Dedifferentiated amniotic fluid mesenchymal stem cell (primary cell): ENCODE measurements around the gene UBR2.
A peak's percentile ranks its signal among the peaks of the same experiment; 100 is the strongest.
"Not testable (repeated sequence)": the region's sequence is repeated elsewhere in the genome, so short reads cannot be mapped to it uniquely, and the experiment has no call there.

ENCODE experiments used
- DNase-seq: peaks from one replicate; pipeline ENCODE4 v3.0.0-alpha.2; 2016; ENCODE audit errors: extremely low spot score

UBR2 gene

GRCh38 chr6:42692137-42692911, 128.5 kb downstream of the UBR2 start:
- DNase-seq = no peak

DNA sequence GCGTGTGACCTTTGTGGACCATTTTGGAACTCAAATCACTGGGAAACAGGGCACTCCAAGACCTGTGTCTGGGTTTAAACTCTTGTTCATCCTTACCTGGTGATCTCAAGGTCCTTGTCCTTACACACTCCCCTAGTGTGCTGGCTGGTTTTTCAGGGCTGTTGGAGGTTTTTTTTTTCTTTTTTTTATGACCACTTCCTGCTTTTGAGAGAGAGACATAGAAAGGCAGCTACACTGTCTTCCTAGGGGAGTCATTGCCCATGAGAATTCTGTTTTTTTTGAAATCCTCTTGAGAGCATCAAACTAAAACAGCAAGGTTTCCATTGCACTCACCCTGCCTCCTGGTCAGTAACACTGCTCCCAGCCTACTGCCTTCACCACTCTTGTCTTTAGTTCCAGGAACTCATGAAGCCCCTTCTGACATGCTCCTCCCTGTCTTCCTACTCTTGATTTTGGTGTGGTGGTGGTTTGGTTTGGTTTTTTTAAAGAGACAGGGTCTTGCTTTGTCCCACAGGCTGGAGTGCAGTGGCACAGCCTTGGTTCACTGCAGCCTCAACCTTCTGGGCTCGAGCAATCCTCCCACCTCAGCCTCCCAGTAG, 130.0 kb downstream of the UBR2 start:
- no peak for DNase-seq

DNA sequence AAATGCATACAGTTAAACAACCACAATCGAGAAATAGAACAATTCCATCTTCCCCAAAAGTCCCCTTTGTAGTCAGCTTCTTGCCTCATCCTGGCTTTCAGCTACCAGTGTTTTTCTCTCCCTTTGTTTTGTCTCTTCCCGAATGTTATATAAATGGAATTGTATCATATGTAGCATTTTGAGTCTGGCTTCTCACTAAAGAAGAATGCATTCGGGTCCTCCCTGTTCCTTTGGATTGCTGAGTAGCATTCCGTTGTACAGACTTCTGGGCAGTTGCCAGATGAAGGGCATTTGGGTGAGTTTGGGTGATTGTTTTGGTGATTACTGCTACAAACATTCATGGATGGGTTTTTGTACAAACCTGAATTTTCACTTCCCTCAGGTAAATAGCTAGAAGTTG, 130.8 kb downstream of the UBR2 start:
- DNase-seq = peak; percentile 89

DNA sequence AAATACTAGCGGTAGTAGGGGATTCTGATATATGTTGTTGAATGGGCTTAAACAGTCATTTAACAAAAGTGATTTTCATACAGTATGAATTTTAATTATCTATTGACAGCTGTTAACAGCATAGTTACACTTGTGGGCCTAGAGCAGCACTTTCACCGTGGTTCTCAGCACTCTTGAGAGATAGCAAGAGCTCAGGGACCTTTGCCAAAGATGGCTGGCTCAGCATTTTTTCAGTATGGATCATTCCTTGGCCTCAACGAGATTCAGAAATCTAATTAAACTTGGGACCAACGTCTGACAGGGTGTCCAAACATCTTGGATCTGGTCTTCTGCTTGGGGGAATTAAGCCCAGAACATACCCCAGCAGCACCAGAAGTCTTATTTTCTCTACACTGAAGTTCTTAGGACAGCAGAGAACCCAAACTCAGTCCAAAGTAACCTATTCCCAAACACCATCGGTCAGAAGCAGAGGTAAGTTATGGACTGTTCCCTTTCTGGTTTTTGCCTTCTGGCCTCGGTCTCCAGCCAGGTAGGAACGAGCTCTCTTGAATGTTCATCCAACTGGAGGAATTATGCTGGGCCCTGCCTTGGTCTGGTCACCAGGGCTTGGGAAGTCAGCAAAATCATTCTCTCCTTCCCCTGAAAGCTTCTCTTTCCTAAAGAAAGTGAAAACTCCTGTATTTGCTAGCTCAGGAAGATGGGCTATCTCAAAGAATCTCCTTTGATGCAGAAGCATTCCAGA, 132.9 kb downstream of the UBR2 start:
- DNase-seq = peak; percentile 63

- DNase-seq = no peak
Observed at GRCh38 chr6:42697268-42697655, 133.4 kb downstream of the UBR2 start.

- no peak for DNase-seq
Observed at GRCh38 chr6:42698217-42698616, 134.4 kb downstream of the UBR2 start.

DNA sequence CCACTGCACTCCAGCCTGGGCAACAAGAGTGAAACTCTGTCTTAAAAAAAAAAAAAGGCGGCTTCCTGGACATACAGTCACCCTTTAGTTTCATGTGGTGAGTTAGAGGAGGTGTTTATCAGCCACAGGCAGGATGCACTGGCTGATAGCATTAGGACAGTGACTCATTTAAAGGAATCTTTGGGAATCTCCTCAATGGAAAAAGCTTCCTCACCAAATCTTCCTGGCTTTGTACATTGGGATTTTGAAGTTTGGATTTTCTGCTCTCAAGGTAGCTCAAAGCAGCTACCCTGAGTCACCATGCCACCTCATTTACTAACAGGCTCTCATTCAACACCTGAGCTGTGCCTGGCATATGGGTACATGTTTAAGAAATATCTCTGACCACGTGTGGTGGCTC, 138.4 kb downstream of the UBR2 start:
- DNase-seq = no peak

- not testable (repeated sequence) for DNase-seq
Observed at GRCh38 chr6:42702786-42703185, 139.0 kb downstream of the UBR2 start.

- peak; percentile 38 for DNase-seq
Observed at GRCh38 chr6:42704251-42704936, 140.6 kb downstream of the UBR2 start.

- DNase-seq = no peak
Observed at GRCh38 chr6:42704937-42705374, 141.1 kb downstream of the UBR2 start.

GRCh38 chr6:42707595-42707994, 143.8 kb downstream of the UBR2 start:
- no peak for DNase-seq

DNA sequence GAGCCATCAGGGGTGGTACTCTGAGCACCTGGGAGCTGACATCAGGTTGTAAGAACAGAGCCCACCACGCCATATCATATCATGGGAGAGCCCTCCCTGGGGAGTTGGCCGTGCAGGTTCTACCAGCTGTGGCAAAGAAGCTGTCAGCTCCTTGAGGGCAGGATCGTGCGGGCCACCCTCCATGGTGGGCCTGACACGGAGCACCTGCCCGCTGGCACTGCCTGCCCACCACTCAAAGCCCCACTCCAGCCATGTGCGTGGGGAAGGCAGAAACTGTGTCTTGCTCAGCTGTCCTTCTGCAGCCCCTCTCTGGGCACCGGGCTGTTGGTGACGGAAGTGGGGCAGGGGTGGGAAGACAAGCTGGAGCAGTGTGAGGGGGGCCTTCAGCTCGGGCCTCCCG, 144.3 kb downstream of the UBR2 start:
- no peak for DNase-seq

DNA sequence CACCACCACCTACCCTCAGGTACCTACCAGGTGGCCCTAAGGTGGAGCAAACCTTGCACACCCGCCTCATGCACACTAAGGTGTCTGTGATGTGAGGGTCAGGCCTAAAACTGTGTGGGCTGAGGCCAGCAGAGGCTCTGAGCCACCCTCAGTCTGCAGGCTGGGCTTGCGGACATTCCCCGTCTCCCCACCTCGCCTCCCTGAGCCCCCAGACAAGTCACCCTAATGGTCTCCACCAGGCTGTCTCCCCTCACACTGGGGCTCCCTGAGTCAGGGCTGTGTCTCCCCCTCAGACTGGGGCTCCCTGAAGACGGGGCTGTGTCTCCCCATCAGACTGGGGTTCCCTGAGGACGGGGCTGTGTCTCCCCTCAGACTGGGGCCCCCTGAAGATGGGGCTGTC, 146.0 kb downstream of the UBR2 start:
- no peak for DNase-seq

DNA sequence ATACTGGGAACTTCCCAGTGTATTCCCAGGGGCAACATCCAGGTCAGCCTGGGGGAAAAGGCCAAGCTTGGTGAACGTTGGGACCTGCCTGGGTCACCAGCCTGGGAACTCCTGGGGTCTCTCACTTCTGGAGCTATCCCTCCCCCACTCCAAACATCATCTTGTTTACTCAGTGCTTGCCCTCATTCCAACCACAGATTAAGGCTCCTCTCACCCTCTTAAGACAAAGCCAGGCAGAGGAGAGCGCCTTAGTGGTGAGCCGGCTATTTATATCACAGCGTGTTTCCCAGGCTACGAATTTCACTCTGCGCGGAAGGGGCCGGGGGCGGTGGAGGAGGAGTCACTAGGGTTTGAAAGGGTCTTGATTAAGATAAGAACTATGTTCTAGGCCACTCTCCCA, 146.5 kb downstream of the UBR2 start:
- no peak for DNase-seq

- no peak for DNase-seq
Observed at GRCh38 chr6:42711930-42712329, 148.1 kb downstream of the UBR2 start.

DNA sequence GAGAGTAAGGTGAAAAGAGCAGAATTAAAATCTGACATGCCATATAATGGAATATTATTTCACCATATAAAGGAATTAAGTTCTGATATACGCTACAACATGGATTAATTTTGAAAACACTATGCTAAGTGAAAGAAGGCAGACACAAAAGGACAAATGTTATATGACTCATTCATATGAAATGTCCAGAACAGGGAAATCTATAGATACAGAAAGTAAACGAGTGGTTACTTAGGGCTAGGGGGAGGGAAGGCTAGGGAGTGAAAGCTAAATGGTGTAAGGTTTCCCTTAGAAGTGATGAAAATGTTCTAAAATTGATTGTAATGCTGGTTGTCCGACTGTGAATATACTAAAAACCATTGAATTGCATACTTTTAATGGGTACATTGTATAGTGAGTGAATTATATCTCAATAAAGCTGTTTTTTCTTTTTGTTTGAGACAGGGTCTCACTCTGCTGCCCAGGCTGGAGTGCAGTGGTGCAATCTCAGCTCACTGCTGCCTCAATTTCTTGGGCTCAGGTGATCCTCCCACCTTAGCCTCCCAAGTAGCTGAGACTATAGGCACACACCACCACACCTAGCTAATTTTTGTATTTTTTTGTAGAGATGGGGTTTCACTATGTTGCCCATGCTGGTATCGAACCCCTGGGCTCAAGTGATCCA, 150.4 kb downstream of the UBR2 start:
- no peak for DNase-seq

DNA sequence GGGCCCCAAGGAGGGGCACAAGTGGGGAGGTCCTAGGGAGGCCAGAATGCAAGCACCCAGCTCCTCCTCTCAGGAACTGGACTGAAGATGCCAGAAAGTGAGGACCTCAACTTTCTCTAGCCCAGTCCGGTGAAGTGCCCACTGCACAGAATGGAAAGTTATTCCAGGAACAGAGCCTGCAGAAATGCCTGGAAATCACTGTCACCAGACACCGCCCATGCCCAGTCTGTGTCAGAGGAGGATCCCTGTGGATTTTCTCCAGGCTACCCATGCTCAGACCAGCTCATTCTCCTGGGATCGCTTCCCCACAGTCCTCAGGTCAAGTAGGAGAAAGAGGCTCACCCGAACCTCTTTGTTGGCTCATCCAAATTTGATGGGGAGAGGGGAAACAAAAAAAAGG, 152.0 kb downstream of the UBR2 start:
- DNase-seq = no peak

GRCh38 chr6:42720739-42721138, 156.9 kb downstream of the UBR2 start:
- no peak for DNase-seq

DNA sequence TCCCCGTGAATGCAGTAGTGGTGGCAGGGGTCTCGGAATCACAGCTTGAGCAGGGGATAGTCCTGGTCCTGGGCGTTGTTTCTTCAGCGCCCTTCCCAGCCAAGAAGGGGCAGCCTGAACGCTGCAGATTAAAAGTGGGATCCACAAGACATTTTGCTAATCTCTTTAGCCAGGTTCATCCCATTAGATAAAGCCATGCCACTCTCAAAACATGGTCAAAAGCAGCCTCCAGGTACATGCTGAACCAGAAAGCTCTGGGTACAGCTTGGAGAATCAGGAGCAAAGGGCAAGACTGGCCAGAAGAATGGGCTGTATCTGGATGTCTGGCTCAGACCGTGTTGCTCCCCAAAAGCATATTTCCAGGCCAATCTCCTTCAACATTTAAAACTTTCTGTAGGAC, 158.7 kb downstream of the UBR2 start, which contains the start of gene PRPH2:
Gene PRPH2 (minus strand): TSS at position 101 of the 400 bp plus-strand sequence. CDS start 263 bp downstream, outside the sequence.
- DNase-seq = no peak

GRCh38 chr6:42724825-42725224, 161.0 kb downstream of the UBR2 start:
- DNase-seq = no peak

GRCh38 chr6:42726026-42726425, 162.2 kb downstream of the UBR2 start:
- DNase-seq = no peak
